Breast epithelium (tissue), 3 donors: ENCODE measurements around the gene PCBD2.

Source experiments
- POLR2A ChIP-seq: fragments of 450-650 bp; IDR thresholded peaks from one replicate; pipeline ENCODE4 v1.6.1; 2016; ENCODE audit warnings: antibody characterized with exemption, mild to moderate bottlenecking, moderate library complexity
- POLR2AphosphoS5 ChIP-seq, 3 donors: sonication (generic); formaldehyde crosslinking; IDR thresholded peaks; one replicate each; pipeline ENCODE4 v1.6.1; 2017; ENCODE audit warnings: antibody characterized with exemption in 3 of 3
- TF ChIP-seq, protein P1 (sequence below), 3 donors: fragments of 450-650 bp; IDR thresholded peaks; one replicate each; pipeline ENCODE4 v1.5.1; 2016 to 2017; ENCODE audit warnings: antibody characterized with exemption in 3 of 3, mild to moderate bottlenecking in 3 of 3, moderate library complexity in 3 of 3

DNA sequence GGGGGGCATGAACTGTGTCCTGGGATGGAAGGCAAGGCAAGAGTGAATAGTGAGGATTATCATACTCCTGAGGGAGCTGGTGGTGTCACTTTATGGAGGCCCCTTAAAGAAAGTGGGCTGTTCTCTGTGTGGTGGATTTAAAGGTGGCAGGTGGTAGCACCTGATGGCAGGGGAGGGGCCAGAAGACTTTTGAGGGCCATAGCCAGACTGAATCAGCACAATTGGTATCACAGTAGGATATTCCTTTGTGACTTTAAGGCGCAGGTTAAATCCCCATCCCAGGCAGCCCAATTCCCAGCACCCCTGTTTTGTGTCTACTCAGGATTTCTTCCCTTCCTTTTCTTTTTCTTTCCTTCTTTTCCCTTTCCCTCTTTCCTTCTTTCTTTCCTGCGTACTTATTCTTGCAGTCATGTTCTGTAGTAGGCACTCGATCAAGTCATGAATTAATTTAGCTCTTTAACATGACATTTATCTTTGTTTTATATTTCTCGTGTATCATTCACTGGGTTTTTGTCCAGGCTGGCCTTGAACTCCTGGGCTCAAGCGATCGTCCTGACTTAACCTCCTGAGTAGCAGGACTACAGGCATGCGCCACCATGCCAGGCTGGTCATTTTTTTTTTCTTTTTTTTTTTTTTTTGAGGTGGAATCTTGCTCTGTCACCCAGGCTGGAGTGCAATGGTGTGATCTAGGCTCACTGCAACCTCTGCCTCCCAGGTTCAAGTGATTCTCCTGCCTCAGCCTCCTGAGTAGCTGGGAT lies 11.0 kb upstream of the PCBD2 start:
- TF ChIP-seq, protein P1, sequence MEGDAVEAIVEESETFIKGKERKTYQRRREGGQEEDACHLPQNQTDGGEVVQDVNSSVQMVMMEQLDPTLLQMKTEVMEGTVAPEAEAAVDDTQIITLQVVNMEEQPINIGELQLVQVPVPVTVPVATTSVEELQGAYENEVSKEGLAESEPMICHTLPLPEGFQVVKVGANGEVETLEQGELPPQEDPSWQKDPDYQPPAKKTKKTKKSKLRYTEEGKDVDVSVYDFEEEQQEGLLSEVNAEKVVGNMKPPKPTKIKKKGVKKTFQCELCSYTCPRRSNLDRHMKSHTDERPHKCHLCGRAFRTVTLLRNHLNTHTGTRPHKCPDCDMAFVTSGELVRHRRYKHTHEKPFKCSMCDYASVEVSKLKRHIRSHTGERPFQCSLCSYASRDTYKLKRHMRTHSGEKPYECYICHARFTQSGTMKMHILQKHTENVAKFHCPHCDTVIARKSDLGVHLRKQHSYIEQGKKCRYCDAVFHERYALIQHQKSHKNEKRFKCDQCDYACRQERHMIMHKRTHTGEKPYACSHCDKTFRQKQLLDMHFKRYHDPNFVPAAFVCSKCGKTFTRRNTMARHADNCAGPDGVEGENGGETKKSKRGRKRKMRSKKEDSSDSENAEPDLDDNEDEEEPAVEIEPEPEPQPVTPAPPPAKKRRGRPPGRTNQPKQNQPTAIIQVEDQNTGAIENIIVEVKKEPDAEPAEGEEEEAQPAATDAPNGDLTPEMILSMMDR (IDR thresholded peaks at IDR 0.05), result no peak
- TF ChIP-seq POLR2A (no peak), POLR2AphosphoS5 (IDR thresholded peaks at IDR 0.05) (no peak)
